H1 (cell line): ENCODE data around the gene GIPR. TPM values are rescaled to one million over a fixed set of nuclear protein-coding genes. Genes with fewer than 3 reads are reported as not detected.

ENCODE experiments used
- CTCF ChIA-PET: fragments of 300-600 bp; sonication (Branson Sonifier 250); formaldehyde crosslinking; loops from one replicate; lab custom pipeline; 2021; ENCODE audit not compliant: partially characterized antibody; lab: Charles Lee
- POLR2A ChIA-PET: fragments of 300-600 bp; sonication (Branson Sonifier 250); formaldehyde crosslinking; loops from one replicate; lab custom pipeline; 2021; ENCODE audit warnings: inconsistent platforms; ENCODE audit not compliant: partially characterized antibody; lab: Charles Lee
- DNase-seq, 2 experiments: peaks; one replicate each; pipeline versions ENCODE4 v3.0.0 to v3.0.0-alpha.2; 2010 to 2022; ENCODE audit warnings: low spot score in 2 of 2, low read depth in 1 of 2, mixed read lengths in 1 of 2
- FAIRE-seq: peaks from 2 replicates; lab custom pipeline; 2011; peaks lifted over from hg19 to GRCh38; lab: Jason Lieb, UNC
- H2AFZ ChIP-seq: 2 replicates; pipeline ENCODE4 v1.8.1; 2012; ENCODE audit warnings: low read length, inconsistent platforms
- H2AK5ac ChIP-seq: 2 replicates; pipeline ENCODE4 v1.6.1; 2013; ENCODE audit warnings: low read depth, low read length
- H2BK120ac ChIP-seq: replicated peaks from 2 replicates; pipeline ENCODE3; 2013; ENCODE audit warnings: low read depth, low read length, inconsistent platforms
- H2BK12ac ChIP-seq: 2 replicates; pipeline ENCODE4 v1.6.1; 2013; ENCODE audit warnings: low read depth, low read length
- H2BK15ac ChIP-seq: 2 replicates; pipeline ENCODE4 v1.6.1; 2013; ENCODE audit warnings: low read length
- H2BK20ac ChIP-seq: 2 replicates; pipeline ENCODE4 v1.6.1; 2013; ENCODE audit warnings: low read length
- H2BK5ac ChIP-seq: 2 replicates; pipeline ENCODE4 v1.6.1; 2013; ENCODE audit warnings: low read depth, low read length
- H3K14ac ChIP-seq: 2 replicates; pipeline ENCODE4 v1.6.1; 2013; ENCODE audit warnings: inconsistent platforms; ENCODE audit not compliant: insufficient read length
- H3K18ac ChIP-seq: 2 replicates; pipeline ENCODE4 v1.6.1; 2013; ENCODE audit warnings: low read length; ENCODE audit errors: extremely low read depth
- H3K23ac ChIP-seq: 2 replicates; pipeline ENCODE4 v1.6.1; 2013; ENCODE audit warnings: inconsistent platforms; ENCODE audit not compliant: insufficient read length
- H3K23me2 ChIP-seq: 2 replicates; pipeline ENCODE4 v1.6.1; 2013; ENCODE audit warnings: low read depth, low read length
- H3K27ac ChIP-seq: 2 replicates; pipeline ENCODE4 v1.6.1; 2011; ENCODE audit warnings: low read depth, low read length, inconsistent platforms
- H3K27me3 ChIP-seq, 4 experiments: replicated peaks in 1 of 4; 1 replicate in 1 of 4; 2 replicates in 3 of 4; pipeline versions ENCODE4 v1.6.1 to v1.8.1; 2011 to 2013; ENCODE audit warnings: low read length in 3 of 4, mild to moderate bottlenecking in 3 of 4, inconsistent platforms in 2 of 4, mixed read lengths in 2 of 4, moderate library complexity in 1 of 4; ENCODE audit not compliant: control insufficient read depth in 3 of 4, insufficient read depth in 3 of 4; ENCODE audit errors: extremely low read depth in 1 of 4
- H3K36me3 ChIP-seq, 4 experiments: 2 replicates each; pipeline versions ENCODE4 v1.6.1 to v1.8.1; 2011 to 2013; ENCODE audit warnings: mild to moderate bottlenecking in 4 of 4, low read length in 3 of 4, moderate library complexity in 2 of 4, control low read depth in 1 of 4, inconsistent platforms in 1 of 4; ENCODE audit not compliant: insufficient read depth in 4 of 4, control insufficient read depth in 2 of 4
- H3K4ac ChIP-seq: replicated peaks from 2 replicates; pipeline ENCODE3; 2013; ENCODE audit warnings: low read length, low read depth, mixed read lengths, inconsistent platforms; ENCODE audit not compliant: insufficient read length
- H3K4me1 ChIP-seq, 4 experiments: replicated peaks in 1 of 4; 1 replicate in 1 of 4; 2 replicates in 3 of 4; pipeline versions ENCODE4 v1.6.1 to v1.8.1; 2011 to 2013; ENCODE audit warnings: low read length in 3 of 4, inconsistent platforms in 2 of 4, mixed read lengths in 1 of 4; ENCODE audit not compliant: insufficient read depth in 4 of 4, control insufficient read depth in 3 of 4
- H3K4me2 ChIP-seq, 2 experiments: 2 replicates each; pipeline versions ENCODE4 v1.6.1 to v1.8.1; 2011 to 2013; ENCODE audit warnings: low read depth in 2 of 2, low read length in 2 of 2, control low read depth in 1 of 2, inconsistent platforms in 1 of 2, mild to moderate bottlenecking in 1 of 2; ENCODE audit not compliant: insufficient read depth in 1 of 2
- H3K4me3 ChIP-seq, 4 experiments: fragments of 200-600, 300-600 bp in 1 of 4; sonication (generic), shearing (Covaris generic), sonication (Bioruptor Twin) in 1 of 4; 2 replicates each; pipeline versions ENCODE4 v1.5.1 to v1.8.1; 2011 to 2016; ENCODE audit warnings: low read length in 4 of 4, low read depth in 3 of 4, control low read depth in 2 of 4, inconsistent platforms in 2 of 4, mild to moderate bottlenecking in 2 of 4, mixed read lengths in 1 of 4, moderate library complexity in 1 of 4; ENCODE audit not compliant: insufficient read depth in 2 of 4; ENCODE audit errors: extremely low read depth in 1 of 4
- H3K56ac ChIP-seq: replicated peaks from 2 replicates; pipeline ENCODE3; 2013; ENCODE audit warnings: low read depth, mild to moderate bottlenecking, mixed read lengths, low read length, inconsistent platforms; ENCODE audit not compliant: insufficient read length
- H3K79me1 ChIP-seq: 2 replicates; pipeline ENCODE4 v1.6.1; 2013; ENCODE audit warnings: low read depth, low read length, control low read depth
- H3K79me2 ChIP-seq, 2 experiments: 2 replicates each; pipeline versions ENCODE4 v1.6.1 to v1.8.1; 2012 to 2013; ENCODE audit warnings: low read length in 2 of 2, mild to moderate bottlenecking in 2 of 2, inconsistent platforms in 1 of 2; ENCODE audit not compliant: insufficient read depth in 2 of 2, control insufficient read depth in 1 of 2
- H3K9ac ChIP-seq, 4 experiments: replicated peaks in 1 of 4; 1 replicate in 1 of 4; 2 replicates in 3 of 4; pipeline versions ENCODE4 v1.6.1 to v1.8.1; 2011 to 2013; ENCODE audit warnings: low read depth in 3 of 4, low read length in 3 of 4, control low read depth in 2 of 4, mild to moderate bottlenecking in 2 of 4, moderate library complexity in 2 of 4, inconsistent platforms in 1 of 4; ENCODE audit errors: extremely low read depth in 1 of 4
- H3K9me3 ChIP-seq, 2 experiments: 2 replicates each; pipeline versions ENCODE4 v1.6.1 to v1.8.1; 2012 to 2013; ENCODE audit warnings: mild to moderate bottlenecking in 2 of 2, moderate library complexity in 2 of 2, control low read depth in 1 of 2, inconsistent platforms in 1 of 2, low read depth in 1 of 2, low read length in 1 of 2, mixed read lengths in 1 of 2; ENCODE audit not compliant: insufficient read depth in 2 of 2
- H4K20me1 ChIP-seq, 2 experiments: replicated peaks in 1 of 2; 2 replicates each; pipeline versions ENCODE3 to v1.8.1; 2011 to 2013; ENCODE audit warnings: inconsistent platforms in 2 of 2, low read length in 2 of 2, mild to moderate bottlenecking in 1 of 2; ENCODE audit not compliant: insufficient read depth in 2 of 2, control insufficient read depth in 1 of 2
- H4K5ac ChIP-seq: 2 replicates; pipeline ENCODE4 v1.6.1; 2013; ENCODE audit warnings: low read length, low read depth, mixed read lengths, inconsistent platforms; ENCODE audit not compliant: insufficient read length
- H4K8ac ChIP-seq: 2 replicates; pipeline ENCODE4 v1.8.0; 2013; ENCODE audit warnings: mild to moderate bottlenecking, moderate library complexity, low read length, inconsistent platforms; ENCODE audit not compliant: insufficient read depth; ENCODE audit errors: extremely low read depth
- H4K91ac ChIP-seq: replicated peaks from 2 replicates; pipeline ENCODE3; 2013; ENCODE audit warnings: low read length, mixed read lengths, inconsistent platforms; ENCODE audit not compliant: insufficient read length
- CBX8 ChIP-seq: fragments of 300-800, 300-1000 bp; sonication (generic); IDR thresholded peaks from 2 replicates; pipeline ENCODE4 v1.7.1; 2016; ENCODE audit warnings: low read depth, low read length, borderline replicate concordance
- CEBPB ChIP-seq: IDR thresholded peaks from 2 replicates; pipeline ENCODE4 v1.6.1; 2012; ENCODE audit warnings: low read depth, low read length
- CTCF ChIP-seq, 3 experiments: IDR thresholded peaks; 1 replicate in 2 of 3; 2 replicates in 1 of 3; pipeline versions ENCODE4 v1.5.1 to v1.6.1; 2011; ENCODE audit warnings: low read length in 3 of 3, mild to moderate bottlenecking in 3 of 3, inconsistent platforms in 2 of 3, low read depth in 1 of 3, moderate library complexity in 1 of 3; ENCODE audit not compliant: insufficient read depth in 1 of 3; ENCODE audit errors: control extremely low read depth in 1 of 3
- GABPA ChIP-seq: IDR thresholded peaks from 2 replicates; pipeline ENCODE4 v1.6.1; 2011; ENCODE audit warnings: mild to moderate bottlenecking, low read length, moderate library complexity, borderline replicate concordance; ENCODE audit not compliant: insufficient read depth
- GTF2F1 ChIP-seq: IDR thresholded peaks from 2 replicates; pipeline ENCODE4 v1.6.1; 2012; ENCODE audit warnings: low read depth, low read length, improper control_type of control experiment, borderline replicate concordance
- HDAC6 ChIP-seq: IDR thresholded peaks from one replicate; pipeline ENCODE4 v1.7.1; 2012; ENCODE audit warnings: low read depth, mild to moderate bottlenecking, inconsistent platforms, low read length, moderate library complexity
- POU5F1 ChIP-seq: IDR thresholded peaks from 2 replicates; pipeline ENCODE4 v1.6.1; 2011; ENCODE audit warnings: low read depth, mild to moderate bottlenecking, low read length, moderate library complexity
- RFX5 ChIP-seq: IDR thresholded peaks from 2 replicates; pipeline ENCODE4 v1.6.1; 2011; ENCODE audit warnings: low read depth, low read length, improper control_type of control experiment, borderline replicate concordance
- SP4 ChIP-seq: IDR thresholded peaks from 2 replicates; pipeline ENCODE4 v1.6.1; 2012; ENCODE audit warnings: low read length, inconsistent platforms
- WGBS, 2 experiments: shearing (Covaris generic) in 1 of 2; methylation state at CpG; one replicate each; pipeline versions ENCODE4 v1.1.6 to v1.1.7; 2013 to 2015; ENCODE audit warnings: low lambda C conversion rate in 2 of 2, mixed read lengths in 2 of 2, inconsistent platforms in 1 of 2, low coverage in 1 of 2, missing lambda C conversion rate in 1 of 2; ENCODE audit not compliant: insufficient replicate concordance in 2 of 2, insufficient coverage in 1 of 2, insufficient read length in 1 of 2; ENCODE audit errors: extremely low coverage in 1 of 2, missing lambda C conversion rate in 1 of 2; 5-methylcytosine and 5-hydroxymethylcytosine counted together
- polyA plus RNA-seq, 7 experiments: library from polyadenylated mRNA; depleted of rRNA in 3 of 7; stranded (reverse) in 5 of 7; unstranded in 2 of 7; fragments of >200 nt in 5 of 7; fragments of 200-250 nt in 2 of 7; gene quantifications; 1 replicate in 5 of 7; 2 replicates in 1 of 7; 4 replicates in 1 of 7; pipeline versions ENCODE4 v1.2.1 to v1.2.3, GENCODE V29; 2011 to 2013; ENCODE audit warnings: missing spikeins in 2 of 7, mixed read lengths in 2 of 7
- total RNA-seq: library from RNA; stranded (reverse); fragmentation: NEBNext Ultra II Directional; extraction: Animal tissue kit (Norgen Biotek cat#: 25700); gene quantifications from 2 replicates; pipeline ENCODE4 v1.2.1, GENCODE V29; 2021
- TF ChIP-seq, protein P1 (sequence below): IDR thresholded peaks from 2 replicates; pipeline ENCODE4 v1.6.1; 2012; ENCODE audit warnings: low read length, inconsistent platforms

The GIPR gene
- total and polyA plus RNA-seq, 2 of the 8 experiments (the other 6 are each of a cell fraction or from before 2014, with no cell fraction given): 0.42 to 1.3 TPM

- Histone ChIP-seq H2AFZ (peak overlapping the region; percentile 11), H3K79me2 (no peaks in the 10 kb centered on the region), H2BK20ac (no peak overlapping the region), H2BK15ac (no peak overlapping the region), H3K4ac (peak overlapping the region; percentile 53), H2BK12ac (no peak overlapping the region), H3K9me3 (no peaks in the 10 kb centered on the region), H4K91ac (peak overlapping the region; percentile 65), H4K8ac (no peak overlapping the region), H3K4me2 (no peak overlapping the region), H4K5ac (no peak overlapping the region), H3K23me2 (no peaks in the 10 kb centered on the region; the same call in 1 of the 2 replicates), H2BK120ac (no peak overlapping the region), H3K4me3 (no peak overlapping the region), H3K4me1 (peaks cover 0 to 4% (median 2%) of the 10 kb centered on the region in 4 experiments; a peak in 2 of 7 replicates), H3K27ac (no peak overlapping the region), H3K14ac (no peak overlapping the region), H3K27me3 (no peaks in the 10 kb centered on the region), H3K79me1 (no peaks in the 10 kb centered on the region), H3K9ac (no peak overlapping the region), H3K56ac (no peak overlapping the region), H3K36me3 (no peaks in the 10 kb centered on the region), H2BK5ac (no peak overlapping the region), H4K20me1 (peaks cover 0 to 2% of the 10 kb centered on the region in 2 experiments), H2AK5ac (no peak overlapping the region), H3K18ac (no peak overlapping the region), H3K23ac (no peak overlapping the region)
- DNase-seq (no peak), FAIRE-seq (no peak)
- ChIA-PET CTCF (interaction anchor here (1.7 to 4.1 kb wide), 2 partner anchors 17 to 107 kb away, joined by 5 to 14 read pairs; no protein-coding TSS in a partner anchor), POLR2A (interaction anchor here (1.1 kb wide), 1 partner anchor 362 kb away, joined by 3 read pairs; the partner anchor contains the start of gene PGLYRP1)
- 80% methylated on average over 8 of the region's 8 CpGs; no CpG with 5 or more reads in 1 of the 2 experiments for WGBS, 2 experiments
- TF ChIP-seq CTCF (IDR thresholded peaks at IDR 0.05; ENCODE audit: control extremely low read depth in 1 of 3, insufficient read depth in 1 of 3, low read depth in 1 of 3, low read length in 3 of 3) (no peak), CEBPB (no peak), SP4 (no peak), GABPA (no peak), CBX8 (no peak), GTF2F1 (no peak), HDAC6 (no peak), RFX5 (no peak), POU5F1 (no peak)
- TF ChIP-seq, protein P1, sequence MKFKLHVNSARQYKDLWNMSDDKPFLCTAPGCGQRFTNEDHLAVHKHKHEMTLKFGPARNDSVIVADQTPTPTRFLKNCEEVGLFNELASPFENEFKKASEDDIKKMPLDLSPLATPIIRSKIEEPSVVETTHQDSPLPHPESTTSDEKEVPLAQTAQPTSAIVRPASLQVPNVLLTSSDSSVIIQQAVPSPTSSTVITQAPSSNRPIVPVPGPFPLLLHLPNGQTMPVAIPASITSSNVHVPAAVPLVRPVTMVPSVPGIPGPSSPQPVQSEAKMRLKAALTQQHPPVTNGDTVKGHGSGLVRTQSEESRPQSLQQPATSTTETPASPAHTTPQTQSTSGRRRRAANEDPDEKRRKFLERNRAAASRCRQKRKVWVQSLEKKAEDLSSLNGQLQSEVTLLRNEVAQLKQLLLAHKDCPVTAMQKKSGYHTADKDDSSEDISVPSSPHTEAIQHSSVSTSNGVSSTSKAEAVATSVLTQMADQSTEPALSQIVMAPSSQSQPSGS: no peak
These were observed 7.4 kb upstream of the GIPR start for GRCh38 chr19:45660636-45661035.
